Measurements from ENCODE around the gene SLITRK3.

Gene SLITRK3
- 0 reads per million in 2 donors for total RNA-seq

- DNase-seq: no peak
Measured at GRCh38 chr3:165195640-165196576, at the start of gene SLITRK3. Gene SLITRK3, minus strand, starts transcription at chr3:165196384. Its CDS starts 5,554 bp downstream, at chr3:165190830.

- DNase-seq: no peak
Measured at GRCh38 chr3:165243597-165243996, 47.4 kb upstream of the SLITRK3 start.

- no peak for DNase-seq
Measured at GRCh38 chr3:165233501-165234195, 37.5 kb upstream of the SLITRK3 start.

- DNase-seq: no peak
Measured at GRCh38 chr3:165225604-165226003, 29.4 kb upstream of the SLITRK3 start.

GRCh38 chr3:165217739-165218138 lies 21.6 kb upstream of the SLITRK3 start:
- no peak for DNase-seq

GRCh38 chr3:165212580-165212979 lies 16.4 kb upstream of the SLITRK3 start:
- DNase-seq: no peak

- no peak for DNase-seq
Measured at GRCh38 chr3:165211721-165212120, 15.5 kb upstream of the SLITRK3 start.

- no peak for DNase-seq
Measured at GRCh38 chr3:165210727-165211126, 14.5 kb upstream of the SLITRK3 start.

GRCh38 chr3:165210132-165210531 lies 13.9 kb upstream of the SLITRK3 start:
- DNase-seq: no peak

- no peak for DNase-seq
Measured at GRCh38 chr3:165206454-165207266, 10.5 kb upstream of the SLITRK3 start.

GRCh38 chr3:165204445-165204844 lies 8.3 kb upstream of the SLITRK3 start:
- DNase-seq: no peak

GRCh38 chr3:165202995-165203394 lies 6.8 kb upstream of the SLITRK3 start:
- DNase-seq: no peak

- no peak for DNase-seq
Measured at GRCh38 chr3:165201964-165202363, 5.8 kb upstream of the SLITRK3 start.

GRCh38 chr3:165197481-165197800 lies 1.3 kb upstream of the SLITRK3 start:
- no peak for DNase-seq

- DNase-seq: no peak
Measured at GRCh38 chr3:165196577-165197480, 645 bp upstream of the SLITRK3 start.

- DNase-seq: no peak
Measured at GRCh38 chr3:165195241-165195639, 944 bp downstream of the SLITRK3 start.

- DNase-seq: no peak
Measured at GRCh38 chr3:165194511-165195240, 1.5 kb downstream of the SLITRK3 start.

- DNase-seq: no peak
Measured at GRCh38 chr3:165193366-165194254, 2.6 kb downstream of the SLITRK3 start.

GRCh38 chr3:165192610-165193192 lies 3.5 kb downstream of the SLITRK3 start:
- no peak for DNase-seq

GRCh38 chr3:165191491-165191890 lies 4.7 kb downstream of the SLITRK3 start:
- DNase-seq: no peak
